NT2/D1 (cell line): Measurements from ENCODE around the gene FAM219B.

Experiments
- DNase-seq: peaks from one replicate; pipeline ENCODE4 v3.0.0-alpha.2; 2011; ENCODE audit warnings: low read depth, low spot score
- H3K27me3 ChIP-seq: 2 replicates; pipeline ENCODE4 v1.6.0; 2011; ENCODE audit warnings: mild to moderate bottlenecking; ENCODE audit not compliant: insufficient read length, insufficient read depth
- H3K36me3 ChIP-seq: 2 replicates; pipeline ENCODE4 v1.6.1; 2011; ENCODE audit warnings: mild to moderate bottlenecking, low read length, mixed read lengths; ENCODE audit not compliant: insufficient read depth, insufficient read length
- H3K4me1 ChIP-seq: 2 replicates; pipeline ENCODE4 v1.5.1; 2011; ENCODE audit not compliant: insufficient read depth, insufficient read length
- H3K4me3 ChIP-seq: 2 replicates; pipeline ENCODE4 v1.5.1; 2011; ENCODE audit warnings: low read depth; ENCODE audit not compliant: insufficient read length
- H3K9ac ChIP-seq: 2 replicates; pipeline ENCODE4 v1.6.0; 2011; ENCODE audit warnings: low read depth; ENCODE audit not compliant: insufficient read length
- H3K9me3 ChIP-seq: 2 replicates; pipeline ENCODE4 v1.5.1; 2011; ENCODE audit warnings: mild to moderate bottlenecking, low read length; ENCODE audit not compliant: insufficient read depth
- SUZ12 ChIP-seq: IDR thresholded peaks from 2 replicates; pipeline ENCODE4 v1.6.1; 2011; ENCODE audit not compliant: insufficient read length, insufficient read depth; ENCODE audit errors: extremely low read depth
- YY1 ChIP-seq: IDR thresholded peaks from 2 replicates; pipeline ENCODE4 v1.6.1; 2011; ENCODE audit not compliant: insufficient read length, insufficient read depth
- ZNF274 ChIP-seq: IDR thresholded peaks from 2 replicates; pipeline ENCODE4 v1.6.1; 2011; ENCODE audit warnings: mild to moderate bottlenecking, low read depth, low read length

Gene FAM219B, protein sequence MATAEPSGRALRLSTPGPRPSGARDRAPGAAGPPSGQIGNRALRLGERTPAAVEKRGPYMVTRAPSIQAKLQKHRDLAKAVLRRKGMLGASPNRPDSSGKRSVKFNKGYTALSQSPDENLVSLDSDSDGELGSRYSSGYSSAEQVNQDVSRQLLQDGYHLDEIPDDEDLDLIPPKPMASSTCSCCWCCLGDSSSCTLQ

GRCh38 chr15:74906450-74907162 lies at the start of gene FAM219B:
Gene FAM219B, minus strand, starts transcription at chr15:74906851. Its CDS starts 51 bp downstream, at chr15:74906800.
- Histone ChIP-seq H3K4me3 (peak within 1 kb of the TSS; percentile 86), H3K36me3 (peaks cover 41% of the 10 kb centered on the region), H3K9ac (peak within 1 kb of the TSS; percentile 96), H3K4me1 (peaks cover 3% of the 10 kb centered on the region), H3K27me3 (no peaks in the 10 kb centered on the region), H3K9me3 (no peaks in the 10 kb centered on the region)
- TF ChIP-seq YY1 (peak; percentile 79), ZNF274 (no peak), SUZ12 (no peak)
- DNase-seq, result peak; percentile 87

DNA sequence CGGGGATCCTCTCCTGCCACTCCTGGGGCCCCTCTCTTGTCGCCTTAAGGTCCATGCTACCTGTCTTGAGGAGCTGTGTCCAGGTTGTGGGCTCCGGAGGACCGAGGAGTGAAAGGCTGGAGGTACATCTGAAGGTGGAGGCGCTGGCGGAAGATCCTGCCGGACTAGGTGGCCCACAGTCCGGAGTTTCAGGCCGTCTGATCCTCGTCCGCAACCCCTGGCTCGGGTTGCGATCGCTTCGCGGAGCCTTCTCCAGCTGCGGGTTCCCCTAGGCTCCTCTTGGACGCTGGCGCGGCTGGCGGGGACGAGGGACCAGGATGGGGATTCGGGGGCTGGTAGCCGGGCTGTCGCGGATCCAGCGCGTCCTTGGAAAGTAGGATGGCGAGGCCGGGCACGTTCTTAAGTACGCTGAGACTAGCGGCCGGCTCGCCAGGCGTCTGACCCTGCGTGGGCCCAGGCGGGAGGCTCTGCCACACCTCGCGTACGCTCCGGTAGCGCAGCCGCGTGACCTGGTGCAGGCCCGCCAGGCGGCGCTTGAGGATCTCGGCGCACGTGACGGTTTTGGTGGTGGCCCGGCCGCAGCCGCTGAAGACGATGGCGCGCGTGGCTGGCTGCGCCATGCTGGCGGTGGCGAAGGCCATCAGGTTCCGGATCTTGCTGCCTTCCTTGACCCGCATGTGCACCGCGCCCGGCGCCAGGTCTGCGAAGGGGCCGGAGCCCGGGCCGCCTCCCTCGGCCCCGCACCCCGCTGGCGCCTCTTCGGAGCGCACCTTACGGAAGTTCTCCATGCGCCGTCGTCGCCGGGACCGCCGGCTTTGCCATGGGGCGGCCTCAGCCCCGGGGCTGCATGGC lies 49.4 kb upstream of the FAM219B start:
- H3K9me3 ChIP-seq, result no peaks in the 10 kb centered on the region
- H3K27me3 ChIP-seq, result peaks cover 30% of the 10 kb centered on the region
- TF ChIP-seq SUZ12 (no peak), ZNF274 (no peak), YY1 (no peak)
- H3K9ac ChIP-seq, result peak overlapping the region; percentile 92
- peak overlapping the region; percentile 82 for H3K4me3 ChIP-seq
- peaks cover 18% of the 10 kb centered on the region for H3K4me1 ChIP-seq
- H3K36me3 ChIP-seq, result no peaks in the 10 kb centered on the region
- DNase-seq, result peak; percentile 39

GRCh38 chr15:74955017-74955416 lies 48.4 kb upstream of the FAM219B start:
- Histone ChIP-seq H3K9me3 (no peaks in the 10 kb centered on the region), H3K27me3 (peaks cover 22% of the 10 kb centered on the region), H3K9ac (peak overlapping the region; percentile 92), H3K4me3 (peak overlapping the region; percentile 82), H3K36me3 (no peaks in the 10 kb centered on the region), H3K4me1 (peaks cover 23% of the 10 kb centered on the region)
- DNase-seq, result no peak
- no peak for TF ChIP-seq SUZ12
- no peak for TF ChIP-seq ZNF274
- TF ChIP-seq YY1, result no peak

DNA sequence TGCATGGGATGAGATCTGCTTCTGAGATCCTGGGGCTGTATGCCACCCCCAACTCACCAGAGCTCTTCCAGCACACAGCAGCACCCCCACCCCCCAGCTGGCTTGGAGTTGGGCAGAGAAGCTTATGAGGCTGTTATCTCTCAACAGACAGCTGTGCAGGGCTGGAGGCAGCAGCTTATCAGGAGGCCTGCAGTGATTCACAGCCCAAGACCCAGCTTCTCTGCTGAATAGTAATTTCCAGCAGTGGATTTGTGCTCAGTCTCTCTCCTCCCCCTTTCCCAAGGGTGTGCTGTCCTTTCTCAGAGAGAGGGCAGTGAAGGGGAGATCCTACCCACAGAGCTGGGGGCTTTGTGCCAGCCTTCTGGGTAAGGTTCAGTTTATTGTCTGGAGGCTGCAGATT lies 47.9 kb upstream of the FAM219B start:
- TF ChIP-seq YY1, result no peak
- TF ChIP-seq ZNF274, result no peak
- TF ChIP-seq SUZ12, result no peak
- Histone ChIP-seq H3K4me3 (peak overlapping the region; percentile 82), H3K9ac (peak overlapping the region; percentile 92), H3K36me3 (no peaks in the 10 kb centered on the region), H3K9me3 (no peaks in the 10 kb centered on the region), H3K4me1 (peaks cover 23% of the 10 kb centered on the region), H3K27me3 (peaks cover 17% of the 10 kb centered on the region)
- DNase-seq, result no peak

DNA sequence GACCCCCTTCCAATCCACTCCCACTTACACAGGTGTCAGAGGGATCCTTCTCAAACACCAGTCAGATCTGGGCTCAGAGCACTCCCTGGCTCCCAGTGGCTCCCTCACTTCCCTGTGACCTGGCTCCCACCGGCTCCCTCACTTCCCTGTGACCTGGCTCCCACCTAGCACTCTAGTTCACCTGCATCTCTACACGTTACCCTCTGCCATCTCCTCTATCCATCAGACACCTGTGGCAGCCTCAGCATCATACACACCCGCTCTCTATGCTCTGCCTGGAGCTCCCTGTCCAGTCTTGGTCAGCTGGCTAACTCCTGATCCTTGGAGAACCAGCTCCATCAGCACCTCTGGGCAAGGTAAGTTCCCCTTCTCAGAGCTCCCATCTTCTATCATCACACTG lies 44.4 kb upstream of the FAM219B start:
- Histone ChIP-seq H3K27me3 (peaks cover 8% of the 10 kb centered on the region), H3K9me3 (no peaks in the 10 kb centered on the region), H3K4me1 (peaks cover 18% of the 10 kb centered on the region), H3K36me3 (no peaks in the 10 kb centered on the region), H3K4me3 (no peak overlapping the region), H3K9ac (no peak overlapping the region)
- no peak for DNase-seq
- no peak for TF ChIP-seq SUZ12

GRCh38 chr15:74950078-74950908 lies 43.6 kb upstream of the FAM219B start:
- Histone ChIP-seq H3K4me3 (no peak overlapping the region), H3K4me1 (peaks cover 18% of the 10 kb centered on the region), H3K9me3 (no peaks in the 10 kb centered on the region), H3K9ac (no peak overlapping the region), H3K27me3 (peaks cover 3% of the 10 kb centered on the region), H3K36me3 (no peaks in the 10 kb centered on the region)
- peak; percentile 84 for DNase-seq
- no peak for TF ChIP-seq YY1
- TF ChIP-seq SUZ12, result no peak
- TF ChIP-seq ZNF274, result no peak
